Activated T-helper 9 cell treated with anti-CD3 and anti-CD28 coated beads, Interleukin-2, amount 50 U/mL, for 16 hours (primary cell): Measurements from ENCODE around the gene HOXB13.

Experiments used
- DNase-seq: peaks from one replicate; pipeline ENCODE4 v3.0.0-alpha.2; 2020; ENCODE audit warnings: low read depth

HOXB13 gene

GRCh38 chr17:48704361-48705248, 23.9 kb downstream of the HOXB13 start:
- DNase-seq, result no peak

GRCh38 chr17:48701864-48702532, 26.6 kb downstream of the HOXB13 start:
- no peak for DNase-seq

GRCh38 chr17:48693178-48693577, 35.4 kb downstream of the HOXB13 start:
- no peak for DNase-seq

GRCh38 chr17:48692049-48692448, 36.5 kb downstream of the HOXB13 start:
- no peak for DNase-seq

- no peak for DNase-seq
Observed at GRCh38 chr17:48690655-48691054, 37.9 kb downstream of the HOXB13 start.

GRCh38 chr17:48681609-48682008, 46.9 kb downstream of the HOXB13 start:
- DNase-seq, result no peak

GRCh38 chr17:48679385-48680096, 49.0 kb downstream of the HOXB13 start:
- no peak for DNase-seq

GRCh38 chr17:48678141-48678971, 50.2 kb downstream of the HOXB13 start:
- DNase-seq, result peak; percentile 54

GRCh38 chr17:48676963-48677558, 51.5 kb downstream of the HOXB13 start:
- DNase-seq, result no peak
